ENCODE results near the gene HECTD1.
"Not testable (repeated sequence)": the region's sequence is repeated elsewhere in the genome, so short reads cannot be mapped to it uniquely, and the experiment has no call there.

HECTD1 gene

GRCh38 chr14:31052905-31053586 lies 154.5 kb downstream of the HECTD1 start:
- DNase-seq (ENCODE audit: low read depth, low spot score): not testable (repeated sequence)

GRCh38 chr14:31051511-31051910 lies 156.1 kb downstream of the HECTD1 start:
- DNase-seq (ENCODE audit: low read depth, low spot score): no peak

GRCh38 chr14:31051023-31051422 lies 156.6 kb downstream of the HECTD1 start:
- no peak for DNase-seq (ENCODE audit: low read depth, low spot score)

Data from ELF-1 (cell line).